ENCODE data around the gene EYA4. TPM values are rescaled to one million over a fixed set of nuclear protein-coding genes. Genes with fewer than 3 reads are reported as not detected.
A peak's percentile ranks its signal among the peaks of the same experiment; 100 is the strongest.

The EYA4 gene, protein sequence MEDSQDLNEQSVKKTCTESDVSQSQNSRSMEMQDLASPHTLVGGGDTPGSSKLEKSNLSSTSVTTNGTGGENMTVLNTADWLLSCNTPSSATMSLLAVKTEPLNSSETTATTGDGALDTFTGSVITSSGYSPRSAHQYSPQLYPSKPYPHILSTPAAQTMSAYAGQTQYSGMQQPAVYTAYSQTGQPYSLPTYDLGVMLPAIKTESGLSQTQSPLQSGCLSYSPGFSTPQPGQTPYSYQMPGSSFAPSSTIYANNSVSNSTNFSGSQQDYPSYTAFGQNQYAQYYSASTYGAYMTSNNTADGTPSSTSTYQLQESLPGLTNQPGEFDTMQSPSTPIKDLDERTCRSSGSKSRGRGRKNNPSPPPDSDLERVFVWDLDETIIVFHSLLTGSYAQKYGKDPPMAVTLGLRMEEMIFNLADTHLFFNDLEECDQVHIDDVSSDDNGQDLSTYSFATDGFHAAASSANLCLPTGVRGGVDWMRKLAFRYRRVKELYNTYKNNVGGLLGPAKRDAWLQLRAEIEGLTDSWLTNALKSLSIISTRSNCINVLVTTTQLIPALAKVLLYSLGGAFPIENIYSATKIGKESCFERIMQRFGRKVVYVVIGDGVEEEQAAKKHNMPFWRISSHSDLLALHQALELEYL
- 0.08 and 0.18 TPM in 2 replicates for polyA plus RNA-seq (2012; rRNA removed)
- 0.04 and 0.10 TPM in 2 replicates for polyA plus RNA-seq (2012; cell fraction: cytosol; rRNA removed)
- polyA plus RNA-seq (2012; cell fraction: nucleus; rRNA removed) = 0.09 and 0.14 TPM in 2 replicates

DNA sequence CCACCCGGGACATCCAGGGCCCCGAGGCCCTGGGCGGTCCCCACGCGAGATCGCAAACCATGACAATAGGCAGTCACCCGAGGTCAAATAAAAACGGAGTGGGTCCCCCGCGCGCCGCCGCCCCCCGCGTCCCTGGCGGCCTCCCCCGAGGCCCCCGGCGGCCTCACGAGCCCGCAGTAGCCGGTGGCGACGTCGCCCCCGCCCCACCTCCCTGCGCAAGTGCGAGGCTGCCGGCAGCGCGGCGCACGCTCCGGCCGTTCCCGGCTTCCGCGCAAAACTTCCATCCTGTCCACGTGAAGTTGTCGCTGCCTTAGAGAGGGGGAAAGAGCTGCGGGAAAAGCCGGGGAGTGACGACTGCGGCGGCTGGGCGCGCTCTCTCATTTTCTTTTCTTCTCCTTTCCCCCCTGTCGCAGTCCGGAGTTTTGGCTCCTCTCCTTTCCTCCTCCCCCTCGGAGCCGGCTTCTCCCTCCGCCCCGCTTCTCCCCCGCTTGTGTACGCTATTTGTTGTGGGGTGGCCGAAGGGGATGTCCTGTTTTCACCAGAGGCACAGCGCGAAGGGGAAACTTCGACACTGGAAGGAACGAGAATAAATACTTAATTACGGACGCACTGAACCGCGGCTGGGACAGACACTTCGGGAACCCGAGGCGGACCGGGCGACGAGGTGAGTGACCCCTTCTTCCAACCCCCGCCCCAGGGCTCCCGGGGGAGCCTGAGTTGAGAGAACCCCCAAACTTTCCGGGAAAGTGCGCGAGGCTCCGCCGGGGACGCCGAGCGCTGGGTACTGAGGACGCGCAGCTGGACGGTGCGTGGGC is at the start of gene EYA4:
EYA4 (plus strand) TSS at position 272 of the 815 bp plus-strand sequence. CDS start 33,424 bp downstream, outside the sequence.
- under 1% methylated on average over 37 of the region's 84 CpGs for WGBS (ENCODE audit: low lambda C conversion rate)
- Histone ChIP-seq H3K4me3 (ENCODE audit: low read depth in 2 of 2, low read length in 1 of 2) (peak within 1 kb of the TSS in 1 of 2 experiments; percentile 38; a peak in 2 of 4 replicates), H4K20me1 (ENCODE audit: insufficient read depth) (no peaks in the 10 kb centered on the region), H3K9ac (no peak within 1 kb of the TSS), H3K9me2 (no peaks in the 10 kb centered on the region), H3K9me3 (no peaks in the 10 kb centered on the region), H3F3A (replicated peaks; ENCODE audit: insufficient read depth) (no peaks in the 10 kb centered on the region), H3K27ac (ENCODE audit: low read depth in 2 of 2, low read length in 1 of 2) (no peak within 1 kb of the TSS), H3K79me2 (ENCODE audit: insufficient read depth) (no peaks in the 10 kb centered on the region), H2AFZ (ENCODE audit: low read depth) (0 out of 2 replicates have a peak within 1 kb of the TSS, but pooled peaks have one; percentile 22), H3K36me3 (replicated peaks in 1 of 2; ENCODE audit: control insufficient read depth in 1 of 2, insufficient read depth in 2 of 2, low read length in 1 of 2) (no peaks in the 10 kb centered on the region), H3K27me3 (ENCODE audit: insufficient read depth) (peaks cover 41% of the 10 kb centered on the region), H3K4me1 (ENCODE audit: control insufficient read depth in 1 of 2, insufficient read depth in 2 of 2, low read depth in 1 of 2, low read length in 1 of 2) (peaks cover 0 to 10% of the 10 kb centered on the region in 2 experiments; a peak in 1 of 4 replicates), H3K4me2 (peak within 1 kb of the TSS; percentile 68; the same call in 1 of the 2 replicates)
- peak; percentile 51 for DNase-seq
- ChIA-PET CTCF (no interaction called here), POLR2A (no interaction called here)
- peak; percentile 25; the same call in 1 of the 2 replicates for TF ChIP-seq NRF1 (IDR thresholded peaks at IDR 0.05; ENCODE audit: low read depth, low read length)
- no peak for TF ChIP-seq YY1 (IDR thresholded peaks at IDR 0.05; ENCODE audit: low read depth)

DNA sequence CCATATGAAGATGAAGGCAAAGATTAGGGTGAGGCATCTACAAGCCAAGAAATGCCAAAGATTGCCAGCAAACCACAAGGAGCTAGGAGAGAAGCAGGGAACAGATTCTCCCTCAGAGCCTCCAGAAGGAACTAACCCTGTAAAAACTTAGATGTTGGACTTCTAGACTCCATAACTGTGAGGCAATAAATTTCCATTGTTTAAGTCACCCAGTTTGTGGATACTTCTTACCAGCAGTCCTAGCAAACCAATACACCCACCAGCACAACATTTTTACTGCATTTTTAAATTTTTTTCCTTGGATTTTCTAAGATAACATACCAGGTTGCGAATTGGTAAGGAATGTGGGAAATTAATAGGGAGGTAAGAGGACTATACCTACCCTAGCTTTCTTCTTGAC is 47.8 kb upstream of the EYA4 start:
- DNase-seq = no peak
- 61% methylated on average over 1 of the region's 1 CpG for WGBS (ENCODE audit: low lambda C conversion rate)
- Histone ChIP-seq H3K4me3 (ENCODE audit: low read depth in 2 of 2, low read length in 1 of 2) (no peak overlapping the region), H3K9me2 (no peaks in the 10 kb centered on the region), H2AFZ (ENCODE audit: low read depth) (no peak overlapping the region), H3K36me3 (replicated peaks in 1 of 2; ENCODE audit: control insufficient read depth in 1 of 2, insufficient read depth in 2 of 2, low read length in 1 of 2) (no peaks in the 10 kb centered on the region), H3K9me3 (no peaks in the 10 kb centered on the region), H4K20me1 (ENCODE audit: insufficient read depth) (no peaks in the 10 kb centered on the region), H3K27me3 (ENCODE audit: insufficient read depth) (no peaks in the 10 kb centered on the region), H3K9ac (no peak overlapping the region), H3K4me2 (no peak overlapping the region), H3K79me2 (ENCODE audit: insufficient read depth) (no peaks in the 10 kb centered on the region), H3K27ac (ENCODE audit: low read depth in 2 of 2, low read length in 1 of 2) (no peak overlapping the region), H3K4me1 (ENCODE audit: control insufficient read depth in 1 of 2, insufficient read depth in 2 of 2, low read depth in 1 of 2, low read length in 1 of 2) (no peaks in the 10 kb centered on the region), H3F3A (replicated peaks; ENCODE audit: insufficient read depth) (no peaks in the 10 kb centered on the region)
- POLR2A ChIA-PET = no interaction called here
- CTCF ChIA-PET = interaction anchor here (2.9 kb wide), 1 partner anchor 9 kb away, joined by 15 read pairs; no protein-coding TSS in a partner anchor
- TF ChIP-seq RAD21 (IDR thresholded peaks at IDR 0.05; ENCODE audit: low read length) = no peak
- TF ChIP-seq, protein P1, sequence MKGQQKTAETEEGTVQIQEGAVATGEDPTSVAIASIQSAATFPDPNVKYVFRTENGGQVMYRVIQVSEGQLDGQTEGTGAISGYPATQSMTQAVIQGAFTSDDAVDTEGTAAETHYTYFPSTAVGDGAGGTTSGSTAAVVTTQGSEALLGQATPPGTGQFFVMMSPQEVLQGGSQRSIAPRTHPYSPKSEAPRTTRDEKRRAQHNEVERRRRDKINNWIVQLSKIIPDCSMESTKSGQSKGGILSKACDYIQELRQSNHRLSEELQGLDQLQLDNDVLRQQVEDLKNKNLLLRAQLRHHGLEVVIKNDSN (IDR thresholded peaks at IDR 0.05; ENCODE audit: borderline replicate concordance, low read depth) = no peak
- no peak for TF ChIP-seq EP300 (IDR thresholded peaks at IDR 0.05; ENCODE audit: borderline replicate concordance in 1 of 2, low read depth in 1 of 2, low read length in 1 of 2)
- no peak for TF ChIP-seq CHD2 (IDR thresholded peaks at IDR 0.05; ENCODE audit: low read length, partially characterized antibody)
- no peak for TF ChIP-seq TCF12 (IDR thresholded peaks at IDR 0.05)
- TF ChIP-seq FOXM1 (IDR thresholded peaks at IDR 0.05; ENCODE audit: low read depth) = no peak
- TF ChIP-seq ELF1 (IDR thresholded peaks at IDR 0.05) = no peak
- no peak for TF ChIP-seq EZH2phosphoT487 (IDR thresholded peaks at IDR 0.05; ENCODE audit: borderline replicate concordance, low read depth)
- TF ChIP-seq JUND (IDR thresholded peaks at IDR 0.05) = no peak
- TF ChIP-seq, protein P2, sequence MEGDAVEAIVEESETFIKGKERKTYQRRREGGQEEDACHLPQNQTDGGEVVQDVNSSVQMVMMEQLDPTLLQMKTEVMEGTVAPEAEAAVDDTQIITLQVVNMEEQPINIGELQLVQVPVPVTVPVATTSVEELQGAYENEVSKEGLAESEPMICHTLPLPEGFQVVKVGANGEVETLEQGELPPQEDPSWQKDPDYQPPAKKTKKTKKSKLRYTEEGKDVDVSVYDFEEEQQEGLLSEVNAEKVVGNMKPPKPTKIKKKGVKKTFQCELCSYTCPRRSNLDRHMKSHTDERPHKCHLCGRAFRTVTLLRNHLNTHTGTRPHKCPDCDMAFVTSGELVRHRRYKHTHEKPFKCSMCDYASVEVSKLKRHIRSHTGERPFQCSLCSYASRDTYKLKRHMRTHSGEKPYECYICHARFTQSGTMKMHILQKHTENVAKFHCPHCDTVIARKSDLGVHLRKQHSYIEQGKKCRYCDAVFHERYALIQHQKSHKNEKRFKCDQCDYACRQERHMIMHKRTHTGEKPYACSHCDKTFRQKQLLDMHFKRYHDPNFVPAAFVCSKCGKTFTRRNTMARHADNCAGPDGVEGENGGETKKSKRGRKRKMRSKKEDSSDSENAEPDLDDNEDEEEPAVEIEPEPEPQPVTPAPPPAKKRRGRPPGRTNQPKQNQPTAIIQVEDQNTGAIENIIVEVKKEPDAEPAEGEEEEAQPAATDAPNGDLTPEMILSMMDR (IDR thresholded peaks at IDR 0.05) = no peak
- TF ChIP-seq NFIC (IDR thresholded peaks at IDR 0.05; ENCODE audit: borderline replicate concordance) = no peak
- TF ChIP-seq NRF1 (IDR thresholded peaks at IDR 0.05; ENCODE audit: low read depth, low read length) = no peak
- TF ChIP-seq, protein P3, sequence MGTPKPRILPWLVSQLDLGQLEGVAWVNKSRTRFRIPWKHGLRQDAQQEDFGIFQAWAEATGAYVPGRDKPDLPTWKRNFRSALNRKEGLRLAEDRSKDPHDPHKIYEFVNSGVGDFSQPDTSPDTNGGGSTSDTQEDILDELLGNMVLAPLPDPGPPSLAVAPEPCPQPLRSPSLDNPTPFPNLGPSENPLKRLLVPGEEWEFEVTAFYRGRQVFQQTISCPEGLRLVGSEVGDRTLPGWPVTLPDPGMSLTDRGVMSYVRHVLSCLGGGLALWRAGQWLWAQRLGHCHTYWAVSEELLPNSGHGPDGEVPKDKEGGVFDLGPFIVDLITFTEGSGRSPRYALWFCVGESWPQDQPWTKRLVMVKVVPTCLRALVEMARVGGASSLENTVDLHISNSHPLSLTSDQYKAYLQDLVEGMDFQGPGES (IDR thresholded peaks at IDR 0.05; ENCODE audit: low read depth, low read length) = no peak
- no peak for TF ChIP-seq TAF1 (IDR thresholded peaks at IDR 0.05; ENCODE audit: borderline replicate concordance, low read depth, low read length)
- no peak for TF ChIP-seq TEAD4 (IDR thresholded peaks at IDR 0.05; ENCODE audit: borderline replicate concordance, insufficient read depth)
